GM12873 (cell line): ENCODE measurements around the gene CDR2.

Experiments
- TF ChIP-seq, protein P1 (sequence below): IDR thresholded peaks from 2 replicates; pipeline ENCODE4 v1.5.1; 2012; ENCODE audit warnings: low read depth, mild to moderate bottlenecking, moderate library complexity, low read length, control low read depth; ENCODE audit not compliant: insufficient read depth; ENCODE audit errors: missing control alignments

The CDR2 gene

DNA sequence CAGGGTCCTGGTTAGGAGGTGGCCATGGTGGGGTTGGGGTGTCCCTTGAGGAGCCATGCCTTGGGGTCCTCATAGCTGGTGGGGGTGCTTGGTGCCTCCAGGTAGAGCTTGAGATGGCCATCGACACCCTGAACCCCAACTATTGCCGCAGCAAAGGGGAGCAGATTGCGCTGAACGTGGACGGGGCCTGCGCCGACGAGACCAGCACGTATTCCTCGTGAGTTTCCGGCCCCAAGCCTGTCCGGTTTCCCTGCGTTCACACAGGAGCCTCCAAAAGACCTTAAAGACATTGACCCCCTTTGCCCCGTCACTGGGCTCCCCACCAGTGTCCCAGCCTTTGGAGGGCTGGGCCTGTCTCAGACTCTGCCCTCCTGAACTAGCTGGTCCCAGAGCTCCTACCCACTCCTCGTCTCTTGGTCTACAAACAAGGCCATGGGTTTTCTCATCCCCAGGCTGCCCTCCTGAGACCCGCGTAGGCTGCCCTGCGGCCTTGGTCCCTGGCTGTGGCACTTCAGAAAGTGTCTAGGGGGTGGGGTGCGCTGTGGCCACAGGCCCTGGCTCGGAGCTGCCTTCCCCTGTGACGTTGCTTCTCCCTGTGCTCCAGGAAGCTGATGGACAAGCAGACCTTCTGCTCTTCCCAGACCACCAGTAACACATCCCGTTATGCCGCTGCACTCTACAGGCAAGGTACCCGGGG, 65.4 kb downstream of the CDR2 start:
- TF ChIP-seq, protein P1, sequence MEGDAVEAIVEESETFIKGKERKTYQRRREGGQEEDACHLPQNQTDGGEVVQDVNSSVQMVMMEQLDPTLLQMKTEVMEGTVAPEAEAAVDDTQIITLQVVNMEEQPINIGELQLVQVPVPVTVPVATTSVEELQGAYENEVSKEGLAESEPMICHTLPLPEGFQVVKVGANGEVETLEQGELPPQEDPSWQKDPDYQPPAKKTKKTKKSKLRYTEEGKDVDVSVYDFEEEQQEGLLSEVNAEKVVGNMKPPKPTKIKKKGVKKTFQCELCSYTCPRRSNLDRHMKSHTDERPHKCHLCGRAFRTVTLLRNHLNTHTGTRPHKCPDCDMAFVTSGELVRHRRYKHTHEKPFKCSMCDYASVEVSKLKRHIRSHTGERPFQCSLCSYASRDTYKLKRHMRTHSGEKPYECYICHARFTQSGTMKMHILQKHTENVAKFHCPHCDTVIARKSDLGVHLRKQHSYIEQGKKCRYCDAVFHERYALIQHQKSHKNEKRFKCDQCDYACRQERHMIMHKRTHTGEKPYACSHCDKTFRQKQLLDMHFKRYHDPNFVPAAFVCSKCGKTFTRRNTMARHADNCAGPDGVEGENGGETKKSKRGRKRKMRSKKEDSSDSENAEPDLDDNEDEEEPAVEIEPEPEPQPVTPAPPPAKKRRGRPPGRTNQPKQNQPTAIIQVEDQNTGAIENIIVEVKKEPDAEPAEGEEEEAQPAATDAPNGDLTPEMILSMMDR: no peak

DNA sequence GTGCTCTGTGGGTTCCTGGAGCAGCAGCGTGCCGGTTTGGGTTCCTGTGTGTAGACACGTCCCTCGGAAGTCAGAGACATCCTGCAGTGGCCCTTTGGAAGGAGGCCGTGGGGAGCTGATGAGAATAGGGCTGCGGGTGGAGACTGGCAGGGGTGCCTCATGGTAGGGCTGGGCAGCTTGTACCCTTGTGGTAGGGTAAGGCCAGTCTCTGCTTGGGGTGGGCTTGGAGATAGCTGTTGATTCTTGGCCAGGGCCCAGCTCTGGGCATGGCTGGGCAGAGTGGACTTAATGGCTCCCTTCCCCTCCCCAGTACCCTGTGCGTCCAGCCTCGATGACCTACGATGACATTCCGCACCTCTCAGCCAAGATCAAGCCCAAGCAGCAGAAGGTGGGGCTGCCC, 66.6 kb downstream of the CDR2 start:
- TF ChIP-seq, protein P1: no peak

- TF ChIP-seq, protein P1: no peak
Measured at GRCh38 chr16:22306788-22307187, 67.6 kb downstream of the CDR2 start.

DNA sequence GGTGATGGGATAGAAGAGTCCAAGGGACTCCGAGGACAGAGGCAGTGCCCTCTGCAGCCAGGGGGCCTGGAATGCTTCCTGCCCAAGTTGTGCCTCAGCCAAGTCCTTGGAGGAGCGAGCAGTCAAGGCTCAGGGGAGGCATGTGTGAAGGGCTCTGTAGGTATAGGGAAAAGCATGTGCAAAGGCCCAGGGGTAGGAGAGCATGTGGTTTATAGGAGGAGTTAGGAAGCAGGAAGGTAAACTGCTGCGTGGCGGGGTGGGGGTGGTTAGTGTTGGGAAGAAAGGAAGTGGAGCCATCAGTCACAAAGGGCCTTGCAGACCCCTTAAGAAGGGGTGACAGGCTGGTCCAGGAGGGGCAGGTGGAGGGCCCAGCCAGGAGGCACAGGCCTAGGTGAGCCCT, 70.0 kb downstream of the CDR2 start:
- TF ChIP-seq, protein P1: no peak

- TF ChIP-seq, protein P1: no peak
Measured at GRCh38 chr16:22302776-22303363, 71.5 kb downstream of the CDR2 start.

- TF ChIP-seq, protein P1: peak; percentile 75
Measured at GRCh38 chr16:22300427-22301071, 73.9 kb downstream of the CDR2 start.

GRCh38 chr16:22299036-22299435, 75.4 kb downstream of the CDR2 start:
- TF ChIP-seq, protein P1: no peak
